Mesenchymal stem cell (in vitro differentiated cells and primary cell): ENCODE data around the gene UBXN7.

ENCODE experiments used
- DNase-seq: peaks from one replicate; pipeline ENCODE4 v3.0.0-alpha.2; 2013
- H2AFZ ChIP-seq: one replicate; pipeline ENCODE4 v1.6.1; 2013; ENCODE audit warnings: low read depth, mild to moderate bottlenecking, control low read depth, inconsistent platforms, low read length, moderate library complexity
- H2AK5ac ChIP-seq: 2 replicates; pipeline ENCODE4 v1.6.1; 2013; ENCODE audit warnings: low read length, moderate library complexity, mild to moderate bottlenecking, inconsistent platforms; ENCODE audit not compliant: severe bottlenecking
- H2BK120ac ChIP-seq: one replicate; pipeline ENCODE4 v1.6.1; 2013; ENCODE audit warnings: low read depth, mild to moderate bottlenecking, inconsistent platforms, low read length, moderate library complexity
- H2BK12ac ChIP-seq, 2 experiments: one replicate each; pipeline ENCODE4 v1.6.1; 2013; ENCODE audit warnings: inconsistent platforms in 2 of 2, low read length in 2 of 2, mild to moderate bottlenecking in 2 of 2, moderate library complexity in 2 of 2, control low read depth in 1 of 2
- H2BK15ac ChIP-seq: one replicate; pipeline ENCODE4 v1.6.1; 2013; ENCODE audit warnings: mild to moderate bottlenecking, low read depth, inconsistent platforms; ENCODE audit not compliant: poor library complexity, severe bottlenecking
- H2BK5ac ChIP-seq: 2 replicates; pipeline ENCODE4 v1.6.1; 2013; ENCODE audit warnings: low read depth, mild to moderate bottlenecking, low read length, control low read depth, inconsistent platforms; ENCODE audit not compliant: poor library complexity, severe bottlenecking
- H3K14ac ChIP-seq, 2 experiments: one replicate each; pipeline ENCODE4 v1.6.1; 2013; ENCODE audit warnings: inconsistent platforms in 2 of 2, low read length in 2 of 2, control low read depth in 1 of 2, mild to moderate bottlenecking in 1 of 2, moderate library complexity in 1 of 2
- H3K18ac ChIP-seq, 2 experiments: one replicate each; pipeline ENCODE4 v1.6.1; 2013; ENCODE audit warnings: inconsistent platforms in 2 of 2, low read length in 2 of 2, control low read depth in 1 of 2, low read depth in 1 of 2, mild to moderate bottlenecking in 1 of 2
- H3K23ac ChIP-seq, 2 experiments: one replicate each; pipeline ENCODE4 v1.6.1; 2013; ENCODE audit warnings: inconsistent platforms in 2 of 2, low read length in 2 of 2, mild to moderate bottlenecking in 2 of 2, moderate library complexity in 2 of 2, control low read depth in 1 of 2
- H3K27ac ChIP-seq: 2 replicates; pipeline ENCODE4 v1.5.1; 2013; ENCODE audit warnings: mild to moderate bottlenecking, moderate library complexity, low read length, control low read depth, inconsistent platforms; ENCODE audit not compliant: poor library complexity, severe bottlenecking
- H3K27me3 ChIP-seq, 2 experiments: 2 replicates each; pipeline versions ENCODE4 v1.6.1 to v1.7.0; 2013; ENCODE audit warnings: low read length in 2 of 2, mild to moderate bottlenecking in 2 of 2, moderate library complexity in 2 of 2, control low read depth in 1 of 2, inconsistent platforms in 1 of 2; ENCODE audit not compliant: control insufficient read depth in 1 of 2, insufficient read depth in 1 of 2
- H3K36me3 ChIP-seq, 2 experiments: 2 replicates each; pipeline versions ENCODE4 v1.6.1 to v1.7.0; 2013; ENCODE audit warnings: low read length in 2 of 2, control low read depth in 1 of 2, inconsistent platforms in 1 of 2, low read depth in 1 of 2, mild to moderate bottlenecking in 1 of 2; ENCODE audit not compliant: insufficient read depth in 2 of 2, control insufficient read depth in 1 of 2
- H3K4ac ChIP-seq, 2 experiments: one replicate each; pipeline ENCODE4 v1.6.1; 2013; ENCODE audit warnings: inconsistent platforms in 2 of 2, low read length in 2 of 2, mild to moderate bottlenecking in 2 of 2, moderate library complexity in 2 of 2, control low read depth in 1 of 2, low read depth in 1 of 2
- H3K4me1 ChIP-seq: 2 replicates; pipeline ENCODE4 v1.6.1; 2013; ENCODE audit warnings: low read depth, low read length, control low read depth; ENCODE audit not compliant: control insufficient read depth, insufficient read depth
- H3K4me2 ChIP-seq: 2 replicates; pipeline ENCODE4 v1.6.1; 2013; ENCODE audit warnings: low read length, mild to moderate bottlenecking, inconsistent platforms; ENCODE audit not compliant: poor library complexity, severe bottlenecking
- H3K4me3 ChIP-seq, 2 experiments: 2 replicates each; pipeline versions ENCODE4 v1.5.1 to v1.7.0; 2013; ENCODE audit warnings: low read length in 2 of 2, mild to moderate bottlenecking in 2 of 2, control low read depth in 1 of 2, low read depth in 1 of 2; ENCODE audit not compliant: insufficient read depth in 1 of 2
- H3K79me1 ChIP-seq: replicated peaks from 2 replicates; pipeline ENCODE4 v1.6.1; 2013; ENCODE audit warnings: mild to moderate bottlenecking, control low read depth, low read length, inconsistent platforms; ENCODE audit not compliant: poor library complexity, severe bottlenecking
- H3K9ac ChIP-seq: 2 replicates; pipeline ENCODE4 v1.7.0; 2013; ENCODE audit warnings: mild to moderate bottlenecking, low read length, moderate library complexity
- H3K9me3 ChIP-seq: 2 replicates; pipeline ENCODE4 v1.7.0; 2013; ENCODE audit warnings: mild to moderate bottlenecking, low read length; ENCODE audit not compliant: control insufficient read depth
- H4K8ac ChIP-seq: one replicate; pipeline ENCODE4 v1.6.1; 2013; ENCODE audit warnings: inconsistent platforms, mild to moderate bottlenecking, low read length, moderate library complexity
- H4K91ac ChIP-seq: one replicate; pipeline ENCODE4 v1.6.1; 2013; ENCODE audit warnings: mild to moderate bottlenecking, low read length, inconsistent platforms
- WGBS: methylation state at CpG from one replicate; pipeline ENCODE4 v1.1.7; 2013; ENCODE audit warnings: mixed read lengths; 5-methylcytosine and 5-hydroxymethylcytosine counted together

The UBXN7 gene

DNA sequence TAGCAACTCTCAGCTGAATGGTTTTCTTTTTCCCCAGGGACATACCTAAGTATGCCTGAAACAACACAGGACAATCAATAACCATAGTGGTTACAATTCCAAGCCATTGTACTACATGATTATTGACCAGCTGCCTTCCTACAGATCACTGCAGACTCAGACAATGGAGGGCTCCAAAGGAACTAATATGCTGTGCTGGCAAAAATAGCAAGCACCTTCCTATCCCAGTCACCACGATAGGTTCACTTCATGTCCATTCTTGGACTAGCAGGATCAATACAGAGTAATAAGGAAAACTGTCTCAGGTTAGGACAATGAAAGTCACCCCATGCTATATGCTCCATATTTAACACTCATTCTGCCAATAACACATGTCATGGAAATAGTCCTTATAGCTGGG is 76.6 kb downstream of the UBXN7 start:
- Histone ChIP-seq H3K4ac (no peak overlapping the region), H2BK15ac (no peak overlapping the region), H3K4me2 (no peak overlapping the region), H3K4me3 (no peak overlapping the region), H4K8ac (no peak overlapping the region), H4K91ac (no peak overlapping the region), H3K9ac (no peak overlapping the region), H2AK5ac (no peak overlapping the region), H2BK120ac (no peak overlapping the region), H3K27me3 (no peaks in the 10 kb centered on the region), H3K36me3 (peaks cover 20 to 84% of the 10 kb centered on the region in 2 experiments), H3K23ac (no peak overlapping the region), H2AFZ (no peak overlapping the region), H3K4me1 (no peaks in the 10 kb centered on the region), H3K79me1 (peaks cover 25% of the 10 kb centered on the region), H3K14ac (no peak overlapping the region), H3K18ac (no peak overlapping the region), H3K9me3 (no peaks in the 10 kb centered on the region), H3K27ac (no peak overlapping the region), H2BK5ac (no peak overlapping the region), H2BK12ac (no peak overlapping the region)
- 75% methylated on average over 1 of the region's 1 CpG for WGBS
- no peak for DNase-seq

DNA sequence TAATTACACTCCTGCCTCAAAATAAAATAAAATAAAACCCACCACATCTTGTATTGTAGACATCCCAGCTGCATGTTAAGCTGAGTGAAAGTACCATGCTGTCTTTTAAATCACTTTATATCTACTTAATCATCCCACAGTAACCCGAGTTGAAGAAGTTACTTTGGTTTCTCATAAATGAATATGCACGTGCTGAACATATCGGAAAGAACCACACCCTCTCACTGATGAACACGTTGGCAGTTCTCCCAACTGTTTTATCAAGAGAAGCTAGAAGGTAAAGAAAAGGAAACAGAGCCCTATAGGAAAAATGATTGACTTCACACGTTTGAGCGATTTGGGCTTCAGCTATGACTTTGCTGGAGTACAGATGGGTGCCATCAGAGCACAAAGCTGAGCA is 78.1 kb downstream of the UBXN7 start:
- Histone ChIP-seq H3K4ac (no peak overlapping the region), H4K91ac (no peak overlapping the region), H2BK12ac (no peak overlapping the region), H3K27me3 (no peaks in the 10 kb centered on the region), H2AFZ (no peak overlapping the region), H3K27ac (no peak overlapping the region), H4K8ac (no peak overlapping the region), H3K14ac (no peak overlapping the region), H3K23ac (no peak overlapping the region), H2BK15ac (no peak overlapping the region), H3K9me3 (no peaks in the 10 kb centered on the region), H3K4me3 (no peak overlapping the region), H3K36me3 (peaks cover 18 to 84% of the 10 kb centered on the region in 2 experiments), H2AK5ac (no peak overlapping the region), H3K18ac (no peak overlapping the region), H3K4me1 (no peaks in the 10 kb centered on the region), H3K9ac (no peak overlapping the region), H3K79me1 (peaks cover 22% of the 10 kb centered on the region), H3K4me2 (no peak overlapping the region), H2BK5ac (no peak overlapping the region), H2BK120ac (no peak overlapping the region)
- no peak for DNase-seq
- 98% methylated on average over 6 of the region's 6 CpGs for WGBS

DNA sequence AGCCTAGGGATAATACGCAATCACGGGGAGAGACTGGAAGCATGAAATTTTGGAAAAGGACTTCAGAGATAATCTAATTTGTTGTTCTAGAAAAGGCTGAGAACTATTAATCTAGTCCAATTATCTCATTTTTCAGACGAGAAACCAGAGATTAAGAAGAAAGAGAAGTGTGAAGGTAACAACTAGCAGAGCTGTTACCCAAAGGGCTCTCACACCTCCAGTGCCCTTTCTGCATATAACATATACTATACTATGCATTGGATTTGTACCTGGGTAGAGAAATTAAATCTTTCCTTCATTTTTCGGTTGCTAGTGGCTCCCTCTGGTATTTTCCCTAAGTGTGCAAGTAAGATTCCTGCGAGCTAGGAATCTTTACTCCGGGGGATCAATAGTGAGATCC is 80.7 kb downstream of the UBXN7 start:
- no peak overlapping the region for H3K27ac ChIP-seq
- peaks cover 12% of the 10 kb centered on the region for H3K79me1 ChIP-seq
- no peak overlapping the region for H3K9ac ChIP-seq
- no peak overlapping the region for H3K14ac ChIP-seq
- no peak overlapping the region for H2AFZ ChIP-seq
- DNase-seq, result no peak
- H3K23ac ChIP-seq, result no peak overlapping the region
- no peak overlapping the region for H3K18ac ChIP-seq
- no peak overlapping the region for H2BK12ac ChIP-seq
- WGBS, result 73% methylated on average over 5 of the region's 6 CpGs
- peaks cover 4 to 82% of the 10 kb centered on the region in 2 experiments for H3K36me3 ChIP-seq
- H2BK5ac ChIP-seq, result no peak overlapping the region
- H4K8ac ChIP-seq, result no peak overlapping the region
- H2BK120ac ChIP-seq, result no peak overlapping the region
- H4K91ac ChIP-seq, result no peak overlapping the region
- no peak overlapping the region for H2BK15ac ChIP-seq
- H3K4me3 ChIP-seq, result no peak overlapping the region
- no peak overlapping the region for H3K4ac ChIP-seq
- H2AK5ac ChIP-seq, result no peak overlapping the region
- H3K4me2 ChIP-seq, result no peak overlapping the region
- H3K9me3 ChIP-seq, result no peaks in the 10 kb centered on the region
- H3K27me3 ChIP-seq, result no peaks in the 10 kb centered on the region
- no peaks in the 10 kb centered on the region for H3K4me1 ChIP-seq

DNA sequence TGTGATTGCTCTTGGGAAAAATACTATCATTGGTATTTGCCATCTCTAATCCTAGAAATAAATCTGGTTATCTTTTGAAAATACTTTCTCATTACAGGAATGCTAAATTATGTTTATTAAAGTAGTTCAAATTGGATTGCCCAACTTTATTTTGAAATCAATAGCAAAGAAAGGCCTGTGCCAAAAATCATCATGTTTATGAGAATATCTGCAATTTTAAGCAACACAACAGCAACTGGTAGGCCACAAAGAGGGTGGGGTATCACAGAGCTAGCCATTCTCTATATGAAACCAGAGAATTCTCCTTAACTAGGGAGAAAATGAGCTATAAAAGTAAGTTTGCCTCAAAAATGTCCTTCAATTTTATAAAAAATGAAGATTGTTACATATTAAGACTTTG is 82.2 kb downstream of the UBXN7 start:
- H4K91ac ChIP-seq, result no peak overlapping the region
- H3K79me1 ChIP-seq, result peaks cover 13% of the 10 kb centered on the region
- no peak overlapping the region for H3K14ac ChIP-seq
- H3K9ac ChIP-seq, result no peak overlapping the region
- H3K36me3 ChIP-seq, result peaks cover 15 to 75% of the 10 kb centered on the region in 2 experiments
- no peaks in the 10 kb centered on the region for H3K4me1 ChIP-seq
- no peak overlapping the region for H3K4ac ChIP-seq
- no peak overlapping the region for H3K27ac ChIP-seq
- H3K9me3 ChIP-seq, result no peaks in the 10 kb centered on the region
- no peak overlapping the region for H3K18ac ChIP-seq
- no peak overlapping the region for H3K4me2 ChIP-seq
- no peak overlapping the region for H2BK12ac ChIP-seq
- H2BK5ac ChIP-seq, result no peak overlapping the region
- H2BK15ac ChIP-seq, result no peak overlapping the region
- DNase-seq, result no peak
- H3K4me3 ChIP-seq, result no peak overlapping the region
- no peak overlapping the region for H2AK5ac ChIP-seq
- H2AFZ ChIP-seq, result no peak overlapping the region
- no peaks in the 10 kb centered on the region for H3K27me3 ChIP-seq
- no peak overlapping the region for H4K8ac ChIP-seq
- H2BK120ac ChIP-seq, result no peak overlapping the region
- H3K23ac ChIP-seq, result no peak overlapping the region
